Fibroblast of skin of scalp (primary cell): ENCODE results near the gene HJV.

Experiments used
- DNase-seq: peaks from one replicate; pipeline ENCODE4 v3.0.0-alpha.2; 2013

Gene HJV

GRCh38 chr1:145992958-145993617 is 28.4 kb downstream of the HJV start:
- DNase-seq, result no peak

GRCh38 chr1:145992502-145992936 is 29.0 kb downstream of the HJV start:
- no peak for DNase-seq

GRCh38 chr1:145991735-145992412 is 29.7 kb downstream of the HJV start:
- DNase-seq, result no peak

GRCh38 chr1:145990249-145990855 is 31.2 kb downstream of the HJV start:
- no peak for DNase-seq

- DNase-seq, result no peak
Measured at GRCh38 chr1:145988773-145989172, 32.8 kb downstream of the HJV start.

GRCh38 chr1:145987926-145988325 is 33.6 kb downstream of the HJV start:
- no peak for DNase-seq

- no peak for DNase-seq
Measured at GRCh38 chr1:145986551-145986950, 35.0 kb downstream of the HJV start.

GRCh38 chr1:145985502-145986439 is 35.8 kb downstream of the HJV start:
- peak; percentile 70 for DNase-seq

- DNase-seq, result no peak
Measured at GRCh38 chr1:145985129-145985501, 36.4 kb downstream of the HJV start.

GRCh38 chr1:145983960-145984830 is 37.3 kb downstream of the HJV start:
- no peak for DNase-seq

- DNase-seq, result no peak
Measured at GRCh38 chr1:145983206-145983675, 38.3 kb downstream of the HJV start.

- DNase-seq, result no peak
Measured at GRCh38 chr1:145982010-145982723, 39.4 kb downstream of the HJV start.

- no peak for DNase-seq
Measured at GRCh38 chr1:145980457-145980994, 41.0 kb downstream of the HJV start.

GRCh38 chr1:145979746-145980456 is 41.6 kb downstream of the HJV start:
- DNase-seq, result peak; percentile 74

- peak; percentile 100 for DNase-seq
Measured at GRCh38 chr1:145978854-145979745, 42.4 kb downstream of the HJV start.

- DNase-seq, result no peak
Measured at GRCh38 chr1:145978471-145978853, 43.1 kb downstream of the HJV start.

GRCh38 chr1:145977486-145978470 is 43.8 kb downstream of the HJV start:
- peak; percentile 86 for DNase-seq

- no peak for DNase-seq
Measured at GRCh38 chr1:145977016-145977415, 44.5 kb downstream of the HJV start.
